ENCODE results near the gene HORMAD2. TPM values are rescaled to one million over a fixed set of nuclear protein-coding genes. Genes with fewer than 3 reads are reported as not detected.
A peak's percentile ranks its signal among the peaks of the same experiment; 100 is the strongest.

HORMAD2 gene
- total and polyA plus RNA-seq, 4 experiments from 2014 or later = not detected

DNA sequence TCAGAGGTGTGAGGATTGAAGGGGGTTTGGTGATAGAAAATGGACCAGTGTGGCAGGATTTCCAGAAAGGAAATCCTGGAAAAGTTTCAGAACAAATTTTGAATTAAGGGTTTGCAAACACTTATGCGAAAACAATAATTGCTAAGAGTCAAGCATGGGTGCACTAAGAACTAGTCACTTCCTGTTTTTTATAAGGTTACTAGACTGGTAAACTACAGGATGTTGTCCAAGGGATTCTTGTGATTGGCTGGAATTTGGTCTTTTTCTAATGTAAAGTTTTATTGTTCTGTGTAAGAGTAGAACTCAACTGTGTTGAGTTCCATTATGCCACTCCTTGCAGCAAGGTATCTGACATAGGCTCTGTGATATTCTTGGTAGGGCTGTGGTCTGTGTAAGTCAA is 112.2 kb downstream of the HORMAD2 start:
- CTCF ChIA-PET (ENCODE audit: partially characterized antibody) = no interaction called here
- Mint-ChIP-seq H3K27ac (peak overlapping the region in 2 of 7 donors; percentile 28 to 86), H3K27me3 (no peaks in the 10 kb centered on the region), H3K36me3 (no peaks in the 10 kb centered on the region), H3K9me3 (peaks cover 0 to 2% (median 0%) of the 10 kb centered on the region in 8 donors), H3K4me3 (peak overlapping the region in 4 of 8 donors; percentile 5 to 33 (median 7)), H3K4me1 (peaks cover 38 to 80% (median 60%) of the 10 kb centered on the region in 4 donors)
- no peak overlapping the region for H3K27ac ChIP-seq (ENCODE audit: low read depth, low read length)
- no peaks in the 10 kb centered on the region for H3K27me3 ChIP-seq (ENCODE audit: insufficient read depth, low read length)
- intact Hi-C loops (cut with micrococcal nuclease) = no loop called here
- H3K4me1 ChIP-seq (ENCODE audit: insufficient read depth, low read length) = peaks cover 65% of the 10 kb centered on the region
- DNase-seq = no peak
- no peaks in the 10 kb centered on the region for H3K9me3 ChIP-seq (ENCODE audit: control insufficient read depth in 1 of 2, low read length in 2 of 2)
- no peaks in the 10 kb centered on the region for H3K36me3 ChIP-seq (ENCODE audit: insufficient read depth, low read length)
- POLR2A ChIA-PET (ENCODE audit: partially characterized antibody) = interaction anchor here (1.9 kb wide), 1 partner anchor 29 kb away, joined by 9 read pairs; no protein-coding TSS in a partner anchor
- no peak overlapping the region for H3K4me3 ChIP-seq (ENCODE audit: low read length in 2 of 2)

- Histone ChIP-seq H3K9me3 (ENCODE audit: control insufficient read depth in 1 of 2, low read length in 2 of 2) (no peaks in the 10 kb centered on the region), H3K27ac (ENCODE audit: low read depth, low read length) (no peak overlapping the region), H3K4me1 (ENCODE audit: insufficient read depth, low read length) (peaks cover 61% of the 10 kb centered on the region), H3K36me3 (ENCODE audit: insufficient read depth, low read length) (no peaks in the 10 kb centered on the region), H3K4me3 (ENCODE audit: low read length in 2 of 2) (no peak overlapping the region), H3K27me3 (ENCODE audit: insufficient read depth, low read length) (no peaks in the 10 kb centered on the region)
- intact Hi-C loops (cut with micrococcal nuclease) = no loop called here
- H3K27me3 Mint-ChIP-seq = no peaks in the 10 kb centered on the region
- H3K36me3 Mint-ChIP-seq = no peaks in the 10 kb centered on the region
- CTCF ChIA-PET (ENCODE audit: partially characterized antibody) = no interaction called here
- H3K27ac Mint-ChIP-seq = peak overlapping the region in 3 of 7 donors; percentile 1 to 82 (median 35)
- DNase-seq = no peak
- POLR2A ChIA-PET (ENCODE audit: partially characterized antibody) = no interaction called here
- peaks cover 34 to 74% (median 55%) of the 10 kb centered on the region in 4 donors for H3K4me1 Mint-ChIP-seq
- H3K4me3 Mint-ChIP-seq = no peak overlapping the region
- H3K9me3 Mint-ChIP-seq = peaks cover 0 to 2% (median 0%) of the 10 kb centered on the region in 8 donors
These were observed 112.9 kb downstream of the HORMAD2 start for GRCh38 chr22:30193031-30193775.

DNA sequence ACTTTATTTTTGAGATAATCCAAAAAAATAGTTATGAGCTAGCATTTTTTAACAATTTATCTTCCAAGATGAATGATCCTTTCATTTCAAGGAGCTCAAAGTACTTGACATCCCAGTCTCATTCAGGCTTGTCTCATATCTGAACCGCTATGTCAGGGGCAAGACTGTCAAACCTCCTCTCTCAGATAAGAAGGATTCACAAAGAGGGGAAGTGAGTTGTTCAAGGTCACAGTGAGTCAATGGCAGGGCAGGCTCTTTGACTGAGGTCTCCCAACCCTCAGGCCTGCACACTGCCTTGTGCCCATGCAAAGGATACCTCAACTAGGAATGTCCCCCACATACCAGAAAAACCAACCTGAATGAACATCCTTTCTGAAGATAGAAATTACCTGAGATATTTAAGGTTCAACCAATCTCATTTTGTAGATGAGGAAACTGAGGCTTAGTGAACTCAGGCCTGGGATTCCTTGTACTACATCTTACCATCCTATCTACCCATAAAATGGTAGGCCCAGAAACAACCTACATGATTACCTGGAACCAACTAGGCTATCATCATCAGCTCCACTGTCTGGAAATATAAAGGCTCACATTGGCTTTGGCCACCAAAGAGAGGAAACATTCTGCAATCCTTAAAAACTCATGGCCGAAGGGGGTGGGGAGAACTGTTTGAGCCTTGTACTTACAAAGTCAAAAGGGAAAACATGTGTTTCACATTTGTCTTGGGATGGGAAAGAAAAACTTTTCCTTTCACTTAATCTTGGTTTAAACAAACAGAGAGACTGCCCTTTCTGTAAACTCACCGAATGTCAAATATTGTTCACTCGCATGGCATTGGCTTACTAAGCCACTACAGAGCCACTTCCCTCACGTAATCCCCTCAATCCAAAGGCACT is 115.2 kb downstream of the HORMAD2 start:
- POLR2A ChIA-PET (ENCODE audit: partially characterized antibody) = interaction anchor here (0.9 to 1.5 kb wide), 4 partner anchors 9 to 143 kb away, joined by 3 to 4 read pairs (median 3); no protein-coding TSS in a partner anchor
- H3K4me1 ChIP-seq (ENCODE audit: insufficient read depth, low read length) = peaks cover 51% of the 10 kb centered on the region
- H3K36me3 ChIP-seq (ENCODE audit: insufficient read depth, low read length) = no peaks in the 10 kb centered on the region
- H3K36me3 Mint-ChIP-seq = no peaks in the 10 kb centered on the region
- H3K9me3 ChIP-seq (ENCODE audit: control insufficient read depth in 1 of 2, low read length in 2 of 2) = no peaks in the 10 kb centered on the region
- H3K27me3 Mint-ChIP-seq = no peaks in the 10 kb centered on the region
- peak overlapping the region; percentile 73 to 88 (median 87) for H3K27ac Mint-ChIP-seq
- peak overlapping the region in 4 of 8 donors; percentile 70 to 86 (median 78) for H3K4me3 Mint-ChIP-seq
- H3K4me1 Mint-ChIP-seq = peaks cover 32 to 56% (median 45%) of the 10 kb centered on the region in 4 donors
- H3K27ac ChIP-seq (ENCODE audit: low read depth, low read length) = peak overlapping the region; percentile 32
- intact Hi-C loops (cut with micrococcal nuclease) = loop anchor here (1.0 to 5.0 kb wide), 2 partner anchors 8 to 52 kb away; partner anchors contain the start of gene LIF
- DNase-seq = no peak
- peaks cover 0 to 2% (median 0%) of the 10 kb centered on the region in 8 donors for H3K9me3 Mint-ChIP-seq
- peak overlapping the region in 1 of 2 donors; percentile 7 for H3K4me3 ChIP-seq (ENCODE audit: low read length in 2 of 2)
- H3K27me3 ChIP-seq (ENCODE audit: insufficient read depth, low read length) = no peaks in the 10 kb centered on the region
- CTCF ChIA-PET (ENCODE audit: partially characterized antibody) = interaction anchor here (0.8 to 1.6 kb wide), 2 partner anchors 19 to 35 kb away, joined by 3 read pairs; no protein-coding TSS in a partner anchor

GRCh38 chr22:30196141-30196879 is 116.0 kb downstream of the HORMAD2 start:
- peak overlapping the region; percentile 32 for H3K27ac ChIP-seq (ENCODE audit: low read depth, low read length)
- peak; percentile 32 to 83 (median 54) for DNase-seq
- intact Hi-C loops (cut with micrococcal nuclease) = loop anchor here (1.0 to 5.0 kb wide), 2 partner anchors 9 to 51 kb away; partner anchors contain the start of gene LIF
- Mint-ChIP-seq H3K9me3 (peaks cover 0 to 2% (median 0%) of the 10 kb centered on the region in 8 donors), H3K27me3 (no peaks in the 10 kb centered on the region), H3K27ac (peak overlapping the region; percentile 73 to 88 (median 87)), H3K4me1 (peaks cover 28 to 48% (median 39%) of the 10 kb centered on the region in 4 donors), H3K36me3 (no peaks in the 10 kb centered on the region), H3K4me3 (peak overlapping the region in 7 of 8 donors; percentile 59 to 86 (median 76))
- H3K36me3 ChIP-seq (ENCODE audit: insufficient read depth, low read length) = no peaks in the 10 kb centered on the region
- peaks cover 43% of the 10 kb centered on the region for H3K4me1 ChIP-seq (ENCODE audit: insufficient read depth, low read length)
- no peaks in the 10 kb centered on the region for H3K27me3 ChIP-seq (ENCODE audit: insufficient read depth, low read length)
- H3K4me3 ChIP-seq (ENCODE audit: low read length in 2 of 2) = peak overlapping the region in 1 of 2 donors; percentile 7
- no peaks in the 10 kb centered on the region for H3K9me3 ChIP-seq (ENCODE audit: control insufficient read depth in 1 of 2, low read length in 2 of 2)
- CTCF ChIA-PET (ENCODE audit: partially characterized antibody) = interaction anchor here (1.3 to 1.6 kb wide), 2 partner anchors 11 to 36 kb away, joined by 3 to 5 read pairs; no protein-coding TSS in a partner anchor
- POLR2A ChIA-PET (ENCODE audit: partially characterized antibody) = interaction anchor here (0.6 to 1.5 kb wide), 6 partner anchors 10 to 1514 kb away, joined by 3 to 5 read pairs (median 3); no protein-coding TSS in a partner anchor

GRCh38 chr22:30196880-30197336 is 116.6 kb downstream of the HORMAD2 start:
- peaks cover 0 to 2% (median 0%) of the 10 kb centered on the region in 8 donors for H3K9me3 Mint-ChIP-seq
- H3K36me3 Mint-ChIP-seq = no peaks in the 10 kb centered on the region
- Histone ChIP-seq H3K9me3 (ENCODE audit: control insufficient read depth in 1 of 2, low read length in 2 of 2) (no peaks in the 10 kb centered on the region), H3K27me3 (ENCODE audit: insufficient read depth, low read length) (no peaks in the 10 kb centered on the region), H3K36me3 (ENCODE audit: insufficient read depth, low read length) (no peaks in the 10 kb centered on the region), H3K4me3 (ENCODE audit: low read length in 2 of 2) (peak overlapping the region in 1 of 2 donors; percentile 7), H3K27ac (ENCODE audit: low read depth, low read length) (peak overlapping the region; percentile 32), H3K4me1 (ENCODE audit: insufficient read depth, low read length) (peaks cover 41% of the 10 kb centered on the region)
- H3K27ac Mint-ChIP-seq = peak overlapping the region; percentile 73 to 88 (median 87)
- POLR2A ChIA-PET (ENCODE audit: partially characterized antibody) = interaction anchor here (0.6 to 1.5 kb wide), 5 partner anchors 9 to 1513 kb away, joined by 3 to 5 read pairs (median 3); no protein-coding TSS in a partner anchor
- CTCF ChIA-PET (ENCODE audit: partially characterized antibody) = interaction anchor here (1.3 kb wide), 1 partner anchor 11 kb away, joined by 5 read pairs; no protein-coding TSS in a partner anchor
- peaks cover 27 to 44% (median 38%) of the 10 kb centered on the region in 4 donors for H3K4me1 Mint-ChIP-seq
- intact Hi-C loops (cut with micrococcal nuclease) = loop anchor here (1.0 to 5.0 kb wide), 2 partner anchors 10 to 50 kb away; partner anchors contain the start of gene LIF
- peak overlapping the region in 7 of 8 donors; percentile 59 to 86 (median 76) for H3K4me3 Mint-ChIP-seq
- H3K27me3 Mint-ChIP-seq = no peaks in the 10 kb centered on the region
- no peak for DNase-seq

GRCh38 chr22:30197389-30197788 is 117.1 kb downstream of the HORMAD2 start:
- POLR2A ChIA-PET (ENCODE audit: partially characterized antibody) = interaction anchor here (0.7 to 1.5 kb wide), 3 partner anchors 13 to 41 kb away, joined by 3 to 5 read pairs (median 4); no protein-coding TSS in a partner anchor
- H3K4me3 Mint-ChIP-seq = peak overlapping the region in 1 of 8 donors; percentile 82
- Histone ChIP-seq H3K4me3 (ENCODE audit: low read length in 2 of 2) (no peak overlapping the region), H3K27me3 (ENCODE audit: insufficient read depth, low read length) (no peaks in the 10 kb centered on the region), H3K9me3 (ENCODE audit: control insufficient read depth in 1 of 2, low read length in 2 of 2) (no peaks in the 10 kb centered on the region), H3K4me1 (ENCODE audit: insufficient read depth, low read length) (peaks cover 36% of the 10 kb centered on the region), H3K36me3 (ENCODE audit: insufficient read depth, low read length) (no peaks in the 10 kb centered on the region), H3K27ac (ENCODE audit: low read depth, low read length) (peak overlapping the region; percentile 32)
- intact Hi-C loops (cut with micrococcal nuclease) = loop anchor here (5.0 kb wide), 1 partner anchor 50 kb away; the partner anchor contains the start of gene LIF
- H3K4me1 Mint-ChIP-seq = peaks cover 22 to 40% (median 33%) of the 10 kb centered on the region in 4 donors
- no peaks in the 10 kb centered on the region for H3K27me3 Mint-ChIP-seq
- H3K27ac Mint-ChIP-seq = peak overlapping the region; percentile 15 to 88 (median 77)
- no peak for DNase-seq
- H3K36me3 Mint-ChIP-seq = no peaks in the 10 kb centered on the region
- CTCF ChIA-PET (ENCODE audit: partially characterized antibody) = interaction anchor here (1.3 kb wide), 1 partner anchor 12 kb away, joined by 5 read pairs; no protein-coding TSS in a partner anchor
- H3K9me3 Mint-ChIP-seq = no peaks in the 10 kb centered on the region

Data from CD4-positive, alpha-beta memory T cell (primary cell).